Measurements from ENCODE around the gene GP2.

Gene GP2

GRCh38 chr16:20263138-20263855 lies 64.0 kb downstream of the GP2 start:
- TF ChIP-seq CTCF (IDR thresholded peaks at IDR 0.05) (no peak), ZFX (IDR thresholded peaks at IDR 0.05; ENCODE audit: borderline replicate concordance) (no peak)
- no peak overlapping the region for H3K27ac ChIP-seq

- H3K27ac ChIP-seq, result no peak overlapping the region
- TF ChIP-seq CTCF (IDR thresholded peaks at IDR 0.05), result no peak
- TF ChIP-seq ZFX (IDR thresholded peaks at IDR 0.05; ENCODE audit: borderline replicate concordance), result no peak
Observed at GRCh38 chr16:20262248-20262647, 65.1 kb downstream of the GP2 start.

- H3K27ac ChIP-seq, result no peak overlapping the region
- TF ChIP-seq ZFX (IDR thresholded peaks at IDR 0.05; ENCODE audit: borderline replicate concordance) (no peak), CTCF (IDR thresholded peaks at IDR 0.05) (no peak)
Observed at GRCh38 chr16:20260215-20261009, 66.9 kb downstream of the GP2 start.

Data from 22Rv1 (cell line).